Measurements from ENCODE around the gene POLR1B.
"Not testable (repeated sequence)": the region's sequence is repeated elsewhere in the genome, so short reads cannot be mapped to it uniquely, and the experiment has no call there.

POLR1B gene

GRCh38 chr2:112597537-112598322 lies 55.5 kb downstream of the POLR1B start:
- WGBS, 2 experiments = 92 to 94% methylated on average over 10 of the region's 10 CpGs

GRCh38 chr2:112600634-112601033 lies 58.4 kb downstream of the POLR1B start:
- Histone ChIP-seq H3K9me3 (ENCODE audit: control insufficient read depth, low read length) (no peaks in the 10 kb centered on the region), H3K4me3 (ENCODE audit: insufficient read depth, low read depth, low read length) (no peak overlapping the region), H3K27ac (ENCODE audit: insufficient read depth, low read depth, low read length, poor library complexity, severe bottlenecking) (no peak overlapping the region), H3K36me3 (ENCODE audit: control insufficient read depth, insufficient read depth, low read length) (no peaks in the 10 kb centered on the region), H3K4me1 (ENCODE audit: control insufficient read depth, insufficient read depth, low read length) (no peaks in the 10 kb centered on the region), H3K27me3 (ENCODE audit: control insufficient read depth, insufficient read depth, low read length, poor library complexity, severe bottlenecking) (no peaks in the 10 kb centered on the region)
- WGBS, 2 experiments = 89 to 93% methylated on average over 3 of the region's 3 CpGs

More at GRCh38 chr2:112597537-112598322, 55.5 kb downstream of the POLR1B start:
- Histone ChIP-seq H3K27me3 (ENCODE audit: control insufficient read depth, insufficient read depth, low read length, poor library complexity, severe bottlenecking) (no peaks in the 10 kb centered on the region), H3K36me3 (ENCODE audit: control insufficient read depth, insufficient read depth, low read length) (no peaks in the 10 kb centered on the region), H3K4me1 (ENCODE audit: control insufficient read depth, insufficient read depth, low read length) (no peaks in the 10 kb centered on the region), H3K9me3 (ENCODE audit: control insufficient read depth, low read length) (no peaks in the 10 kb centered on the region), H3K4me3 (ENCODE audit: insufficient read depth, low read depth, low read length) (no peak overlapping the region), H3K27ac (ENCODE audit: insufficient read depth, low read depth, low read length, poor library complexity, severe bottlenecking) (no peak overlapping the region)

- 91 to 95% methylated on average over 3 of the region's 3 CpGs for WGBS, 2 experiments
- no peaks in the 10 kb centered on the region for H3K4me1 ChIP-seq (ENCODE audit: control insufficient read depth, insufficient read depth, low read length)
These were observed 59.5 kb downstream of the POLR1B start for GRCh38 chr2:112601754-112602153.

GRCh38 chr2:112602917-112603316 lies 60.7 kb downstream of the POLR1B start:
- no peak overlapping the region for H3K4me3 ChIP-seq (ENCODE audit: insufficient read depth, low read depth, low read length)
- no peak overlapping the region for H3K27ac ChIP-seq (ENCODE audit: insufficient read depth, low read depth, low read length, poor library complexity, severe bottlenecking)
- no peaks in the 10 kb centered on the region for H3K36me3 ChIP-seq (ENCODE audit: control insufficient read depth, insufficient read depth, low read length)
- H3K4me1 ChIP-seq (ENCODE audit: control insufficient read depth, insufficient read depth, low read length) = no peaks in the 10 kb centered on the region
- H3K27me3 ChIP-seq (ENCODE audit: control insufficient read depth, insufficient read depth, low read length, poor library complexity, severe bottlenecking) = no peaks in the 10 kb centered on the region
- WGBS, 2 experiments = 91 to 96% methylated on average over 3 of the region's 3 CpGs
- no peaks in the 10 kb centered on the region for H3K9me3 ChIP-seq (ENCODE audit: control insufficient read depth, low read length)

More at GRCh38 chr2:112601754-112602153, 59.5 kb downstream of the POLR1B start:
- no peaks in the 10 kb centered on the region for H3K9me3 ChIP-seq (ENCODE audit: control insufficient read depth, low read length)
- H3K27me3 ChIP-seq (ENCODE audit: control insufficient read depth, insufficient read depth, low read length, poor library complexity, severe bottlenecking) = no peaks in the 10 kb centered on the region
- no peak overlapping the region for H3K27ac ChIP-seq (ENCODE audit: insufficient read depth, low read depth, low read length, poor library complexity, severe bottlenecking)
- H3K4me3 ChIP-seq (ENCODE audit: insufficient read depth, low read depth, low read length) = no peak overlapping the region
- H3K36me3 ChIP-seq (ENCODE audit: control insufficient read depth, insufficient read depth, low read length) = no peaks in the 10 kb centered on the region

GRCh38 chr2:112603731-112604130 lies 61.5 kb downstream of the POLR1B start:
- no peak overlapping the region for H3K27ac ChIP-seq (ENCODE audit: insufficient read depth, low read depth, low read length, poor library complexity, severe bottlenecking)
- H3K36me3 ChIP-seq (ENCODE audit: control insufficient read depth, insufficient read depth, low read length) = no peaks in the 10 kb centered on the region
- no peaks in the 10 kb centered on the region for H3K4me1 ChIP-seq (ENCODE audit: control insufficient read depth, insufficient read depth, low read length)
- H3K27me3 ChIP-seq (ENCODE audit: control insufficient read depth, insufficient read depth, low read length, poor library complexity, severe bottlenecking) = no peaks in the 10 kb centered on the region
- 88 to 91% methylated on average over 2 of the region's 2 CpGs for WGBS, 2 experiments
- no peaks in the 10 kb centered on the region for H3K9me3 ChIP-seq (ENCODE audit: control insufficient read depth, low read length)
- H3K4me3 ChIP-seq (ENCODE audit: insufficient read depth, low read depth, low read length) = no peak overlapping the region

GRCh38 chr2:112604952-112605351 lies 62.7 kb downstream of the POLR1B start:
- H3K36me3 ChIP-seq (ENCODE audit: control insufficient read depth, insufficient read depth, low read length) = no peaks in the 10 kb centered on the region
- WGBS, 2 experiments = 86 to 90% methylated on average over 4 of the region's 4 CpGs
- H3K4me1 ChIP-seq (ENCODE audit: control insufficient read depth, insufficient read depth, low read length) = no peaks in the 10 kb centered on the region
- no peaks in the 10 kb centered on the region for H3K27me3 ChIP-seq (ENCODE audit: control insufficient read depth, insufficient read depth, low read length, poor library complexity, severe bottlenecking)
- H3K27ac ChIP-seq (ENCODE audit: insufficient read depth, low read depth, low read length, poor library complexity, severe bottlenecking) = no peak overlapping the region
- no peaks in the 10 kb centered on the region for H3K9me3 ChIP-seq (ENCODE audit: control insufficient read depth, low read length)
- no peak overlapping the region for H3K4me3 ChIP-seq (ENCODE audit: insufficient read depth, low read depth, low read length)

- no peaks in the 10 kb centered on the region for H3K4me1 ChIP-seq (ENCODE audit: control insufficient read depth, insufficient read depth, low read length)
- 91% methylated on average over 5 of the region's 5 CpGs for WGBS, 2 experiments
- H3K36me3 ChIP-seq (ENCODE audit: control insufficient read depth, insufficient read depth, low read length) = no peaks in the 10 kb centered on the region
- no peak overlapping the region for H3K27ac ChIP-seq (ENCODE audit: insufficient read depth, low read depth, low read length, poor library complexity, severe bottlenecking)
- no peaks in the 10 kb centered on the region for H3K9me3 ChIP-seq (ENCODE audit: control insufficient read depth, low read length)
- H3K4me3 ChIP-seq (ENCODE audit: insufficient read depth, low read depth, low read length) = no peak overlapping the region
- H3K27me3 ChIP-seq (ENCODE audit: control insufficient read depth, insufficient read depth, low read length, poor library complexity, severe bottlenecking) = no peaks in the 10 kb centered on the region
These were observed 63.7 kb downstream of the POLR1B start for GRCh38 chr2:112605926-112606325.

GRCh38 chr2:112606547-112606946 lies 64.3 kb downstream of the POLR1B start:
- H3K4me3 ChIP-seq (ENCODE audit: insufficient read depth, low read depth, low read length) = no peak overlapping the region
- H3K27me3 ChIP-seq (ENCODE audit: control insufficient read depth, insufficient read depth, low read length, poor library complexity, severe bottlenecking) = no peaks in the 10 kb centered on the region
- no peaks in the 10 kb centered on the region for H3K9me3 ChIP-seq (ENCODE audit: control insufficient read depth, low read length)
- H3K36me3 ChIP-seq (ENCODE audit: control insufficient read depth, insufficient read depth, low read length) = no peaks in the 10 kb centered on the region
- H3K27ac ChIP-seq (ENCODE audit: insufficient read depth, low read depth, low read length, poor library complexity, severe bottlenecking) = no peak overlapping the region
- 89 to 90% methylated on average over 4 of the region's 4 CpGs for WGBS, 2 experiments
- H3K4me1 ChIP-seq (ENCODE audit: control insufficient read depth, insufficient read depth, low read length) = no peaks in the 10 kb centered on the region

GRCh38 chr2:112607680-112608438 lies 65.6 kb downstream of the POLR1B start:
- Histone ChIP-seq H3K36me3 (ENCODE audit: control insufficient read depth, insufficient read depth, low read length) (no peaks in the 10 kb centered on the region), H3K4me1 (ENCODE audit: control insufficient read depth, insufficient read depth, low read length) (no peaks in the 10 kb centered on the region), H3K4me3 (ENCODE audit: insufficient read depth, low read depth, low read length) (no peak overlapping the region), H3K9me3 (ENCODE audit: control insufficient read depth, low read length) (no peaks in the 10 kb centered on the region), H3K27me3 (ENCODE audit: control insufficient read depth, insufficient read depth, low read length, poor library complexity, severe bottlenecking) (no peaks in the 10 kb centered on the region), H3K27ac (ENCODE audit: insufficient read depth, low read depth, low read length, poor library complexity, severe bottlenecking) (no peak overlapping the region)
- WGBS, 2 experiments = 91 to 92% methylated on average over 7 to 8 of the region's 8 CpGs

GRCh38 chr2:112609320-112609719 lies 67.1 kb downstream of the POLR1B start:
- H3K36me3 ChIP-seq (ENCODE audit: control insufficient read depth, insufficient read depth, low read length); H3K4me3 ChIP-seq (ENCODE audit: insufficient read depth, low read depth, low read length); H3K4me1 ChIP-seq (ENCODE audit: control insufficient read depth, insufficient read depth, low read length); H3K27ac ChIP-seq (ENCODE audit: insufficient read depth, low read depth, low read length, poor library complexity, severe bottlenecking); H3K9me3 ChIP-seq (ENCODE audit: control insufficient read depth, low read length); H3K27me3 ChIP-seq (ENCODE audit: control insufficient read depth, insufficient read depth, low read length, poor library complexity, severe bottlenecking): not testable (repeated sequence)
- 89 to 92% methylated on average over 4 of the region's 4 CpGs for WGBS, 2 experiments

All from ectodermal cell (in vitro differentiated cells).